GM21723 (cell line): ENCODE results near the gene CD6.

Experiments
- ATAC-seq: cut with Tn5 transposase; IDR thresholded peaks from one replicate; pipeline ENCODE4 v1.9.1; 2021; ENCODE audit warnings: mild to moderate bottlenecking, moderate library complexity; ENCODE audit not compliant: unreplicated experiment

The CD6 gene

GRCh38 chr11:60934790-60935605 lies 36.5 kb upstream of the CD6 start:
- no peak for ATAC-seq

- no peak for ATAC-seq
These were observed 35.6 kb upstream of the CD6 start for GRCh38 chr11:60935676-60936442.

GRCh38 chr11:60936467-60937143 lies 34.9 kb upstream of the CD6 start:
- no peak for ATAC-seq

GRCh38 chr11:60937144-60937527 lies 34.3 kb upstream of the CD6 start:
- no peak for ATAC-seq

GRCh38 chr11:60937811-60938210 lies 33.7 kb upstream of the CD6 start:
- ATAC-seq, result no peak

GRCh38 chr11:60938500-60938899 lies 33.0 kb upstream of the CD6 start:
- no peak for ATAC-seq

GRCh38 chr11:60939301-60939700 lies 32.2 kb upstream of the CD6 start:
- ATAC-seq, result no peak

- ATAC-seq, result no peak
These were observed 31.6 kb upstream of the CD6 start for GRCh38 chr11:60939855-60940254.

GRCh38 chr11:60941371-60942119 lies 29.9 kb upstream of the CD6 start:
- no peak for ATAC-seq

GRCh38 chr11:60942219-60942618 lies 29.3 kb upstream of the CD6 start:
- ATAC-seq, result no peak

GRCh38 chr11:60942970-60943565 lies 28.4 kb upstream of the CD6 start:
- no peak for ATAC-seq

GRCh38 chr11:60944490-60945294 lies 26.8 kb upstream of the CD6 start:
- no peak for ATAC-seq

- no peak for ATAC-seq
These were observed 26.2 kb upstream of the CD6 start for GRCh38 chr11:60945295-60945667.

- ATAC-seq, result no peak
These were observed 24.7 kb upstream of the CD6 start for GRCh38 chr11:60946601-60947264.

GRCh38 chr11:60947700-60948099 lies 23.8 kb upstream of the CD6 start:
- no peak for ATAC-seq

GRCh38 chr11:60948250-60948649 lies 23.2 kb upstream of the CD6 start:
- no peak for ATAC-seq

- no peak for ATAC-seq
These were observed 21.5 kb upstream of the CD6 start for GRCh38 chr11:60950024-60950423.

GRCh38 chr11:60950933-60951605 lies 20.4 kb upstream of the CD6 start:
- ATAC-seq, result no peak

GRCh38 chr11:60951606-60951903 lies 19.9 kb upstream of the CD6 start:
- ATAC-seq, result no peak
